SK-N-SH treated with all-trans-retinoic acid at 6 μM for 48 hours (cell line): ENCODE data around the gene CD68.
"Not testable (repeated sequence)": the region's sequence is repeated elsewhere in the genome, so short reads cannot be mapped to it uniquely, and the experiment has no call there.

Experiments used
- ATAC-seq: fragments of 200-7000 bp; cut with Tn5 transposase; 3 replicates; pipeline ENCODE4 v1.9.1; 2020; ENCODE audit warnings: mild to moderate bottlenecking, moderate library complexity
- ARNTL ChIP-seq: fragments of 450-650 bp; formaldehyde crosslinking; IDR thresholded peaks from 2 replicates; pipeline ENCODE4 v1.5.0; 2020; ENCODE audit warnings: low read depth, mild to moderate bottlenecking, moderate library complexity, borderline replicate concordance
- BACH2 ChIP-seq: fragments of 250-450 bp; sonication (Bioruptor Pico); IDR thresholded peaks from 2 replicates; pipeline ENCODE4 v1.9.0; 2021; ENCODE audit warnings: mild to moderate bottlenecking, borderline replicate concordance
- CSDC2 ChIP-seq: fragments of 250-450 bp; sonication (Bioruptor Pico); IDR thresholded peaks from 2 replicates; pipeline ENCODE4 v1.5.0; 2020; ENCODE audit warnings: mild to moderate bottlenecking, moderate library complexity
- CSRNP3 ChIP-seq: fragments of 250-450 bp; sonication (Bioruptor Pico); IDR thresholded peaks from 2 replicates; pipeline ENCODE4 v1.5.1; 2021; ENCODE audit warnings: mild to moderate bottlenecking, moderate library complexity
- ESRRG ChIP-seq: fragments of 250-450 bp; sonication (Bioruptor Pico); IDR thresholded peaks from 2 replicates; pipeline ENCODE4 v1.6.1; 2021; ENCODE audit warnings: mild to moderate bottlenecking
- GLIS3 ChIP-seq: fragments of 250-450 bp; sonication (Bioruptor Pico); IDR thresholded peaks from 2 replicates; pipeline ENCODE4 v1.5.0; 2020; ENCODE audit warnings: mild to moderate bottlenecking, moderate library complexity
- ISL1 ChIP-seq: fragments of 250-450 bp; sonication (Bioruptor Pico); IDR thresholded peaks from 2 replicates; pipeline ENCODE4 v2.1.2; 2022; ENCODE audit warnings: mild to moderate bottlenecking, moderate library complexity
- OSR1 ChIP-seq: fragments of 250-450 bp; sonication (Bioruptor Pico); IDR thresholded peaks from 2 replicates; pipeline ENCODE4 v1.8.0; 2022; ENCODE audit warnings: moderate library complexity, mild to moderate bottlenecking, inconsistent platforms
- PATZ1 ChIP-seq: fragments of 250-450 bp; sonication (Bioruptor Pico); IDR thresholded peaks from 2 replicates; pipeline ENCODE4 v1.8.0; 2020; ENCODE audit warnings: mild to moderate bottlenecking, moderate library complexity, borderline replicate concordance
- PPARA ChIP-seq: fragments of 250-450 bp; sonication (Bioruptor Pico); IDR thresholded peaks from 2 replicates; pipeline ENCODE4 v1.5.0; 2020; ENCODE audit warnings: mild to moderate bottlenecking, borderline replicate concordance
- RARB ChIP-seq: fragments of 250-450 bp; sonication (Bioruptor Pico); IDR thresholded peaks from 2 replicates; pipeline ENCODE4 v1.8.0; 2021; ENCODE audit warnings: mild to moderate bottlenecking, moderate library complexity
- SNAI2 ChIP-seq: fragments of 250-450 bp; sonication (Bioruptor Pico); IDR thresholded peaks from 2 replicates; pipeline ENCODE4 v1.5.0; 2020; ENCODE audit warnings: mild to moderate bottlenecking, moderate library complexity
- TCF4 ChIP-seq: fragments of 250-450 bp; sonication (Bioruptor Pico); IDR thresholded peaks from 2 replicates; pipeline ENCODE4 v1.8.0; 2021; ENCODE audit warnings: mild to moderate bottlenecking, moderate library complexity, borderline replicate concordance
- TOX ChIP-seq: fragments of 250-450 bp; sonication (Bioruptor Pico); IDR thresholded peaks from 2 replicates; pipeline ENCODE4 v1.8.0; 2021; ENCODE audit warnings: mild to moderate bottlenecking, moderate library complexity, borderline replicate concordance
- ZC3H10 ChIP-seq: fragments of 250-450 bp; sonication (Bioruptor Pico); IDR thresholded peaks from 2 replicates; pipeline ENCODE4 v1.5.1; 2021; ENCODE audit warnings: mild to moderate bottlenecking, moderate library complexity
- ZFP3 ChIP-seq: fragments of 250-450 bp; sonication (Bioruptor Pico); IDR thresholded peaks from 2 replicates; pipeline ENCODE4 v1.5.0; 2020; ENCODE audit warnings: mild to moderate bottlenecking, moderate library complexity
- ZFP30 ChIP-seq: fragments of 450-650 bp; formaldehyde crosslinking; IDR thresholded peaks from 2 replicates; pipeline ENCODE4 v1.5.0; 2022; ENCODE audit warnings: mild to moderate bottlenecking, moderate library complexity
- ZNF565 ChIP-seq: fragments of 450-650 bp; formaldehyde crosslinking; conservative IDR thresholded peaks from 2 replicates; pipeline ENCODE4 v1.5.0; 2020; ENCODE audit warnings: low read depth, mild to moderate bottlenecking, moderate library complexity
- ZNF8 ChIP-seq: fragments of 450-650 bp; formaldehyde crosslinking; IDR thresholded peaks from 2 replicates; pipeline ENCODE4 v1.5.0; 2020; ENCODE audit warnings: mild to moderate bottlenecking, moderate library complexity
- TF ChIP-seq, protein P1 (sequence below): fragments of 250-450 bp; sonication (Bioruptor Pico); IDR thresholded peaks from 2 replicates; pipeline ENCODE4 v1.5.0; 2020; ENCODE audit warnings: mild to moderate bottlenecking, moderate library complexity
- TF ChIP-seq, protein P2 (sequence below): fragments of 250-450 bp; sonication (Bioruptor Pico); IDR thresholded peaks from 2 replicates; pipeline ENCODE4 v1.8.0; 2021; ENCODE audit warnings: low read depth, mild to moderate bottlenecking, moderate library complexity, borderline replicate concordance
- TF ChIP-seq, protein P3 (sequence below): fragments of 250-450 bp; sonication (Bioruptor Pico); IDR thresholded peaks from 2 replicates; pipeline ENCODE4 v1.5.1; 2020; ENCODE audit warnings: low read depth, mild to moderate bottlenecking, moderate library complexity

The CD68 gene

GRCh38 chr17:7591596-7591995 lies 12.2 kb downstream of the CD68 start:
- ATAC-seq, result no peak
- TF ChIP-seq PPARA (CRISPR knock-in tag) (no peak), ZNF8 (CRISPR knock-in tag) (no peak), ZNF565 (no peak)

DNA sequence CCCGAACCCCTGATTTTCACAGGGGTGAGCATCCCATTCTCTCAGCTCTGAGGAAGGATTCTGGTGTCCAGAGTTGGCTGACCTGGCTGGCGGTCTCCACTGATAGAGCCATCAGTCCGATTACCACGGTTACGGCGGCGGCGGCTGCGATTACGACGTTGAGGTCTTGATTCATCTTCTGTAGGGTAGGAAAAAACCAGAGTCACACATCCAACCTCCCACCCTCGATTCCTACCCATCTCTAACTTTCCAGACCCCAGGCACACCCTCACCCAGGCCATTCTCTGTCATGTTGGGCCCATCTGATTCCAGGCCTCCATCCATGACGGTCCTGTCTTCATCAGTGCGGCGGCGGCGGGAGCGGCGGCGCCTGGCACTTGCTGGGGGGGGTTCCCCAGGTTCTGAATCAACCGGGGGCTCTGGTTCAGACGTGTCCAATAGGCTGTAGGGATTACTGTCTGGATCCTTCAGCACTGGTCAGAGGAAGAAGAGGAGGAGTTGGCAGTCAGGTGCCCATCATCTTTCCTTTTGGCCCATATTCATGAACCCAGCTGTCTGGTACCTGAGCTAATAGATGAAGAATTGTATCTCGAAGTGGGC lies 13.1 kb downstream of the CD68 start:
- TF ChIP-seq, protein P1, sequence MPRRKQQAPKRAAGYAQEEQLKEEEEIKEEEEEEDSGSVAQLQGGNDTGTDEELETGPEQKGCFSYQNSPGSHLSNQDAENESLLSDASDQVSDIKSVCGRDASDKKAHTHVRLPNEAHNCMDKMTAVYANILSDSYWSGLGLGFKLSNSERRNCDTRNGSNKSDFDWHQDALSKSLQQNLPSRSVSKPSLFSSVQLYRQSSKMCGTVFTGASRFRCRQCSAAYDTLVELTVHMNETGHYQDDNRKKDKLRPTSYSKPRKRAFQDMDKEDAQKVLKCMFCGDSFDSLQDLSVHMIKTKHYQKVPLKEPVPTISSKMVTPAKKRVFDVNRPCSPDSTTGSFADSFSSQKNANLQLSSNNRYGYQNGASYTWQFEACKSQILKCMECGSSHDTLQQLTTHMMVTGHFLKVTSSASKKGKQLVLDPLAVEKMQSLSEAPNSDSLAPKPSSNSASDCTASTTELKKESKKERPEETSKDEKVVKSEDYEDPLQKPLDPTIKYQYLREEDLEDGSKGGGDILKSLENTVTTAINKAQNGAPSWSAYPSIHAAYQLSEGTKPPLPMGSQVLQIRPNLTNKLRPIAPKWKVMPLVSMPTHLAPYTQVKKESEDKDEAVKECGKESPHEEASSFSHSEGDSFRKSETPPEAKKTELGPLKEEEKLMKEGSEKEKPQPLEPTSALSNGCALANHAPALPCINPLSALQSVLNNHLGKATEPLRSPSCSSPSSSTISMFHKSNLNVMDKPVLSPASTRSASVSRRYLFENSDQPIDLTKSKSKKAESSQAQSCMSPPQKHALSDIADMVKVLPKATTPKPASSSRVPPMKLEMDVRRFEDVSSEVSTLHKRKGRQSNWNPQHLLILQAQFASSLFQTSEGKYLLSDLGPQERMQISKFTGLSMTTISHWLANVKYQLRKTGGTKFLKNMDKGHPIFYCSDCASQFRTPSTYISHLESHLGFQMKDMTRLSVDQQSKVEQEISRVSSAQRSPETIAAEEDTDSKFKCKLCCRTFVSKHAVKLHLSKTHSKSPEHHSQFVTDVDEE, result no peak
- TF ChIP-seq ZFP30 (CRISPR knock-in tag), result no peak
- TF ChIP-seq GLIS3 (CRISPR knock-in tag), result no peak
- TF ChIP-seq ESRRG (CRISPR knock-in tag), result no peak
- TF ChIP-seq TOX, result no peak
- TF ChIP-seq ZC3H10, result no peak
- no peak for TF ChIP-seq ISL1
- TF ChIP-seq ZNF565, result no peak
- no peak for TF ChIP-seq TCF4 (CRISPR knock-in tag)
- no peak for TF ChIP-seq BACH2 (CRISPR knock-in tag)
- no peak for TF ChIP-seq SNAI2
- no peak for TF ChIP-seq CSRNP3
- no peak for TF ChIP-seq OSR1 (CRISPR knock-in tag)
- TF ChIP-seq CSDC2 (CRISPR knock-in tag), result no peak
- ATAC-seq, result no peak

DNA sequence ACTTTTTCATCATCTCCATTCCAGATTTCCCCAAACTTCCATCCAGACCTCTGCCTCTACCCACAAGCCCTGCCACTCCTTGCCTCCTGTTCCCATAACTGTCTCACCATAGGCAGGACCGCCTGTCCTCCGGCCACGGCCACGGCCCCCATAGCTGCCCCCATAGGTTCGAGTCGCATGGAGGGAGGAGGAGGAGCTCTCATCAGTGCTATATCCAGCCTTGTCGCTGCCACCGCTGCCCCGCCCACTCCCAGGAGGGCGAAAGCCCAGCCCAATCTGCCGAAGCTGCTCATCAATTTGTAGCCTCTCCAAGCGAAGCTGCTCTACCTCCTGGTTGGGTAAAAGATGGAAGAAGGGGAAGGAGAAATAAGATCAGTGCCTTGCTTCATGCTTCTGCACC lies 13.9 kb downstream of the CD68 start:
- no peak for TF ChIP-seq GLIS3 (CRISPR knock-in tag)
- no peak for TF ChIP-seq ARNTL (CRISPR knock-in tag)
- no peak for TF ChIP-seq PATZ1
- TF ChIP-seq ZFP3 (CRISPR knock-in tag), result no peak
- no peak for TF ChIP-seq ZC3H10
- TF ChIP-seq, protein P2, sequence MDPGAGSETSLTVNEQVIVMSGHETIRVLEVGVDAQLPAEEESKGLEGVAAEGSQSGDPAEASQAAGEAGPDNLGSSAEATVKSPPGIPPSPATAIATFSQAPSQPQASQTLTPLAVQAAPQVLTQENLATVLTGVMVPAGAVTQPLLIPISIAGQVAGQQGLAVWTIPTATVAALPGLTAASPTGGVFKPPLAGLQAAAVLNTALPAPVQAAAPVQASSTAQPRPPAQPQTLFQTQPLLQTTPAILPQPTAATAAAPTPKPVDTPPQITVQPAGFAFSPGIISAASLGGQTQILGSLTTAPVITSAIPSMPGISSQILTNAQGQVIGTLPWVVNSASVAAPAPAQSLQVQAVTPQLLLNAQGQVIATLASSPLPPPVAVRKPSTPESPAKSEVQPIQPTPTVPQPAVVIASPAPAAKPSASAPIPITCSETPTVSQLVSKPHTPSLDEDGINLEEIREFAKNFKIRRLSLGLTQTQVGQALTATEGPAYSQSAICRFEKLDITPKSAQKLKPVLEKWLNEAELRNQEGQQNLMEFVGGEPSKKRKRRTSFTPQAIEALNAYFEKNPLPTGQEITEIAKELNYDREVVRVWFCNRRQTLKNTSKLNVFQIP (CRISPR knock-in tag), result no peak
- TF ChIP-seq ZNF8 (CRISPR knock-in tag), result no peak
- no peak for TF ChIP-seq ISL1
- TF ChIP-seq TOX, result no peak
- no peak for TF ChIP-seq RARB (CRISPR knock-in tag)
- TF ChIP-seq ZNF565, result no peak
- TF ChIP-seq, protein P1, result no peak
- TF ChIP-seq ZFP30 (CRISPR knock-in tag), result no peak
- TF ChIP-seq, protein P3, sequence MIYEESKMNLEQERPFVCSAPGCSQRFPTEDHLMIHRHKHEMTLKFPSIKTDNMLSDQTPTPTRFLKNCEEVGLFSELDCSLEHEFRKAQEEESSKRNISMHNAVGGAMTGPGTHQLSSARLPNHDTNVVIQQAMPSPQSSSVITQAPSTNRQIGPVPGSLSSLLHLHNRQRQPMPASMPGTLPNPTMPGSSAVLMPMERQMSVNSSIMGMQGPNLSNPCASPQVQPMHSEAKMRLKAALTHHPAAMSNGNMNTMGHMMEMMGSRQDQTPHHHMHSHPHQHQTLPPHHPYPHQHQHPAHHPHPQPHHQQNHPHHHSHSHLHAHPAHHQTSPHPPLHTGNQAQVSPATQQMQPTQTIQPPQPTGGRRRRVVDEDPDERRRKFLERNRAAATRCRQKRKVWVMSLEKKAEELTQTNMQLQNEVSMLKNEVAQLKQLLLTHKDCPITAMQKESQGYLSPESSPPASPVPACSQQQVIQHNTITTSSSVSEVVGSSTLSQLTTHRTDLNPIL, result no peak
- TF ChIP-seq TCF4 (CRISPR knock-in tag), result no peak
- TF ChIP-seq, all 23 proteins: peak for 0
- ATAC-seq, result no peak

- not testable (repeated sequence) for ATAC-seq
Measured at GRCh38 chr17:7597561-7597960, 18.1 kb downstream of the CD68 start.
